Liver (tissue), 9 donors: ENCODE measurements around the gene SLC22A6. TPM values are rescaled to one million over a fixed set of nuclear protein-coding genes. Genes with fewer than 3 reads are reported as not detected.

Experiments used
- DNase-seq: peaks from one replicate; pipeline ENCODE4 v3.0.0-alpha.2; 2017; ENCODE audit warnings: low spot score
- H3K27ac ChIP-seq, 2 donors: one replicate each; pipeline ENCODE4 v1.7.0; 2013; ENCODE audit warnings: inconsistent platforms in 2 of 2, low read length in 2 of 2, control low read depth in 1 of 2, low read depth in 1 of 2, mild to moderate bottlenecking in 1 of 2
- H3K27me3 ChIP-seq, 4 donors: one replicate each; pipeline versions ENCODE4 v1.6.1 to v1.7.0; 2013; ENCODE audit warnings: low read length in 3 of 4, inconsistent platforms in 1 of 4, mild to moderate bottlenecking in 1 of 4, moderate library complexity in 1 of 4; ENCODE audit not compliant: control insufficient read depth in 4 of 4, insufficient read depth in 4 of 4
- H3K36me3 ChIP-seq, 4 donors: one replicate each; pipeline versions ENCODE4 v1.6.1 to v1.7.0; 2013; ENCODE audit warnings: low read length in 3 of 4, mild to moderate bottlenecking in 3 of 4, low read depth in 1 of 4, moderate library complexity in 1 of 4; ENCODE audit not compliant: control insufficient read depth in 4 of 4, insufficient read depth in 3 of 4
- H3K4me1 ChIP-seq, 4 donors: one replicate each; pipeline versions ENCODE4 v1.6.1 to v1.7.0; 2013; ENCODE audit warnings: low read length in 3 of 4, mild to moderate bottlenecking in 3 of 4, moderate library complexity in 1 of 4; ENCODE audit not compliant: control insufficient read depth in 4 of 4, insufficient read depth in 4 of 4
- H3K4me3 ChIP-seq, 3 donors: one replicate each; pipeline versions ENCODE4 v1.6.1 to v1.7.0; 2013; ENCODE audit warnings: low read length in 3 of 3, control low read depth in 1 of 3, low read depth in 1 of 3, mild to moderate bottlenecking in 1 of 3
- H3K9ac ChIP-seq, 2 donors: one replicate each; pipeline ENCODE4 v1.7.0; 2013; ENCODE audit warnings: low read length in 2 of 2, mild to moderate bottlenecking in 2 of 2, moderate library complexity in 2 of 2, control low read depth in 1 of 2, low read depth in 1 of 2
- H3K9me3 ChIP-seq, 4 donors: one replicate each; pipeline versions ENCODE4 v1.6.1 to v1.7.0; 2013; ENCODE audit warnings: low read length in 3 of 4; ENCODE audit not compliant: control insufficient read depth in 4 of 4
- FOXA1 ChIP-seq: IDR thresholded peaks from 2 replicates; pipeline ENCODE4 v1.6.1; 2016; ENCODE audit warnings: antibody characterized with exemption
- FOXA2 ChIP-seq: IDR thresholded peaks from 2 replicates; pipeline ENCODE4 v1.6.1; 2016; ENCODE audit warnings: antibody characterized with exemption
- GABPA ChIP-seq, 2 donors: IDR thresholded peaks in 1 of 2; conservative IDR thresholded peaks in 1 of 2; 2 replicates each; pipeline ENCODE4 v1.6.1; 2016; ENCODE audit warnings: antibody characterized with exemption in 2 of 2, mild to moderate bottlenecking in 1 of 2, moderate library complexity in 1 of 2
- HNF4A ChIP-seq, 2 donors: conservative IDR thresholded peaks; 2 replicates each; pipeline ENCODE4 v1.6.1; 2016; ENCODE audit warnings: antibody characterized with exemption in 2 of 2, mild to moderate bottlenecking in 2 of 2
- HNF4G ChIP-seq: IDR thresholded peaks from 2 replicates; pipeline ENCODE4 v1.6.1; 2016; ENCODE audit warnings: antibody characterized with exemption
- JUND ChIP-seq, 2 donors: IDR thresholded peaks; 2 replicates each; pipeline ENCODE4 v1.6.1; 2016; ENCODE audit warnings: antibody characterized with exemption in 2 of 2
- NR2F2 ChIP-seq: IDR thresholded peaks from 2 replicates; pipeline ENCODE4 v1.6.1; 2016; ENCODE audit warnings: antibody characterized with exemption
- RAD21 ChIP-seq, 2 donors: IDR thresholded peaks; 2 replicates each; pipeline ENCODE4 v1.6.1; 2016; ENCODE audit warnings: antibody characterized with exemption in 2 of 2, mild to moderate bottlenecking in 2 of 2
- RXRA ChIP-seq, 2 donors: IDR thresholded peaks; 2 replicates each; pipeline ENCODE4 v1.6.1; 2017 to 2018; ENCODE audit warnings: antibody characterized with exemption in 2 of 2, mild to moderate bottlenecking in 1 of 2
- SP1 ChIP-seq: IDR thresholded peaks from 2 replicates; pipeline ENCODE4 v1.6.1; 2018; ENCODE audit warnings: antibody characterized with exemption, mild to moderate bottlenecking
- TAF1 ChIP-seq: conservative IDR thresholded peaks from 2 replicates; pipeline ENCODE4 v1.6.1; 2016; ENCODE audit warnings: antibody characterized with exemption, mild to moderate bottlenecking
- YY1 ChIP-seq: IDR thresholded peaks from 2 replicates; pipeline ENCODE4 v1.6.1; 2016; ENCODE audit warnings: antibody characterized with exemption, mild to moderate bottlenecking
- WGBS: extraction: QIAGEN DNeasy Blood & Tissue Kit; methylation state at CpG from one replicate; pipeline ENCODE4 v1.1.7; 2013; 5-methylcytosine and 5-hydroxymethylcytosine counted together
- polyA plus RNA-seq, 2 donors: library from polyadenylated mRNA; stranded (reverse) in 1 of 2; unstranded in 1 of 2; fragments of 200-250 nt in 1 of 2; fragments of >200 nt in 1 of 2; fragmentation: Nextera tagmentation in 1 of 2; extraction: Ambion mirVana in 1 of 2; gene quantifications; one replicate each; pipeline versions ENCODE4 v1.2.1 to v1.2.3, GENCODE V29; 2013 to 2015
- total RNA-seq, 2 donors: library from RNA; depleted of rRNA; stranded (reverse); fragments of >200 nt; gene quantifications; one replicate each; pipeline ENCODE4 v1.2.3, GENCODE V29; 2014
- TF ChIP-seq, protein P1 (sequence below): fragments of 150-350 bp; IDR thresholded peaks from 2 replicates; pipeline ENCODE4 v1.5.1; 2017; ENCODE audit warnings: improper control_type of control experiment, low read depth, low read length; ENCODE audit not compliant: missing input control
- TF ChIP-seq, protein P2 (sequence below): IDR thresholded peaks from 2 replicates; pipeline ENCODE4 v1.6.1; 2016; ENCODE audit warnings: antibody characterized with exemption
- TF ChIP-seq, protein P3 (sequence below): IDR thresholded peaks from 2 replicates; pipeline ENCODE4 v1.6.1; 2016; ENCODE audit warnings: antibody characterized with exemption
- TF ChIP-seq, protein P4 (sequence below): IDR thresholded peaks from 2 replicates; pipeline ENCODE4 v1.6.1; 2016; ENCODE audit warnings: antibody characterized with exemption, mild to moderate bottlenecking
- TF ChIP-seq, protein P5 (sequence below): IDR thresholded peaks from 2 replicates; pipeline ENCODE4 v1.6.1; 2016; ENCODE audit warnings: antibody characterized with exemption
- donor health status: healthy.
- donor health status: healthy.
- donor health status: healthy.
- donor health status: healthy.
- donor health status: healthy.

Gene SLC22A6
- total and polyA plus RNA-seq, 4 donors = not detected

DNA sequence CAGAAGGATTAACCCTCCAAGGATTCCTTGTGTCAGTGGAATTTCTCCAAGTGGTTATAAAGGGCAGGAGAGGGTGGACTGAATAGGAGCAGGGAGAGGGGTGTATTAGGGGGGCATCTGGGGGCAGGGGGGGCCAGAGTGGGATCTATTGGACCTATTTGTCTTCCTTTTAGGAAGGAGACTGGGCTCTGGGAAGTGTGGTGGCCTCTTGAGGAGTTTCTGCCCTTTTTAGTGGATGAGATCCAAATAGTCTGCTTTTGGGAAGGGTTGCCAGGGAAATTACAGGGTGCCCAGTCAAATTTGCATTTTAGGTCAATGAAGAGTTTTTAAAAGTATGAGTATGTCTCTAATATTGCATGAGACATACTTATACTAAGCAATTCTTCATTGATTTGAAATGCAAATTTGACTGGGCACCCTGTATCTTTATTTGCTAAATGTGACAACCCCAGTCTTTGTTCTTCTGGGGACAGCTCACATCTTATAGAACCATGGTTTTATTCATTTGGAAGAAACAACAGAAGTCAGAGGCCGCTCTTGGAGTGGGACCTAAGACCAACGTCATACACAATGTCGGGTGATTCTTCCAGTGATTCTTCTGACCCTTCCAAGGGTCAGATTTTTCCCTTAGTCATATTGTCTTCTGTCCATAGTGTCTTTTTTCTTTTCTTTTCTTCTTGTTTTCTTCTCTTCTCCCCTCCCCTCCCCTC is 429 bp upstream of the SLC22A6 start:
- no peak overlapping the region for H3K4me3 ChIP-seq
- TF ChIP-seq, protein P1, sequence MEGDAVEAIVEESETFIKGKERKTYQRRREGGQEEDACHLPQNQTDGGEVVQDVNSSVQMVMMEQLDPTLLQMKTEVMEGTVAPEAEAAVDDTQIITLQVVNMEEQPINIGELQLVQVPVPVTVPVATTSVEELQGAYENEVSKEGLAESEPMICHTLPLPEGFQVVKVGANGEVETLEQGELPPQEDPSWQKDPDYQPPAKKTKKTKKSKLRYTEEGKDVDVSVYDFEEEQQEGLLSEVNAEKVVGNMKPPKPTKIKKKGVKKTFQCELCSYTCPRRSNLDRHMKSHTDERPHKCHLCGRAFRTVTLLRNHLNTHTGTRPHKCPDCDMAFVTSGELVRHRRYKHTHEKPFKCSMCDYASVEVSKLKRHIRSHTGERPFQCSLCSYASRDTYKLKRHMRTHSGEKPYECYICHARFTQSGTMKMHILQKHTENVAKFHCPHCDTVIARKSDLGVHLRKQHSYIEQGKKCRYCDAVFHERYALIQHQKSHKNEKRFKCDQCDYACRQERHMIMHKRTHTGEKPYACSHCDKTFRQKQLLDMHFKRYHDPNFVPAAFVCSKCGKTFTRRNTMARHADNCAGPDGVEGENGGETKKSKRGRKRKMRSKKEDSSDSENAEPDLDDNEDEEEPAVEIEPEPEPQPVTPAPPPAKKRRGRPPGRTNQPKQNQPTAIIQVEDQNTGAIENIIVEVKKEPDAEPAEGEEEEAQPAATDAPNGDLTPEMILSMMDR = no peak
- TF ChIP-seq RAD21 (IDR thresholded peaks at IDR 0.05) = no peak

DNA sequence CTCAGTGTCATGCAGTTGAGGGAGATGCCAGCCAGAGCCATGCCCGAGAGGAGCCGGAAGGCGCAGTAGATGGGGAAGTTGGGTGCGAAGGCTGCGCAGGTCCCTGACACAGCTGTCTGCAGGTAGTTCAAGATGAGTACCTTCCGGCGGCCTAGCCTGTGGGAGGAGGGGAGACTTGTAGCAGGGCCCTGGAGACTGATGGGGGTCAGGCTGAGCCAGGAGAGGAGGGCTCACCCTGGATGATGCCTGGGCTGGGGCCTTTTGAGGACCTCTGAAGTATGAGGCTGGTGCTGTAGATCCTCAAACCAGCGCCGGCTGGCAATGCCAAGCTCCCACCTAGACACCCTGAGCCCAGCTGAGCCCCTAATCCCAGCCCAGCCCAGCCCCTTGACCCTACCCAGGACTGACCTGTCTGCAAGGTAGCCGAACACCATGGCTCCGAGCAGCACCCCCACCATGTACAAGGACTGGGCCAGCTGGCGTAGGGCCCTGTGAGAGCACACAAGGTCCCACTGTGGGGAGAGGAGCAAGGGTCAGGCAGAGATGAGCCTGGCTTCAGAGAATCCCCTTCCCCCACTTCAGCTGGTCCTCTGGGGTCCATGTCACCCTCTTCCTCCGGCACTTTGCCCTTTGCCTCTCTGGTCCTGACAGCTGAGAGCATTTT is 1.1 kb downstream of the SLC22A6 start:
- Histone ChIP-seq H3K27ac (no peak overlapping the region), H3K27me3 (no peaks in the 10 kb centered on the region), H3K4me3 (no peak overlapping the region), H3K4me1 (no peaks in the 10 kb centered on the region), H3K9me3 (no peaks in the 10 kb centered on the region), H3K36me3 (no peaks in the 10 kb centered on the region), H3K9ac (no peak overlapping the region)
- no peak for DNase-seq
- TF ChIP-seq, protein P2, sequence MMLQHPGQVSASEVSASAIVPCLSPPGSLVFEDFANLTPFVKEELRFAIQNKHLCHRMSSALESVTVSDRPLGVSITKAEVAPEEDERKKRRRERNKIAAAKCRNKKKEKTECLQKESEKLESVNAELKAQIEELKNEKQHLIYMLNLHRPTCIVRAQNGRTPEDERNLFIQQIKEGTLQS = no peak
- TF ChIP-seq FOXA1 = no peak
- TF ChIP-seq, protein P3, sequence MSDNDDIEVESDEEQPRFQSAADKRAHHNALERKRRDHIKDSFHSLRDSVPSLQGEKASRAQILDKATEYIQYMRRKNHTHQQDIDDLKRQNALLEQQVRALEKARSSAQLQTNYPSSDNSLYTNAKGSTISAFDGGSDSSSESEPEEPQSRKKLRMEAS = no peak
- no peak for TF ChIP-seq GABPA (IDR thresholded peaks at IDR 0.05 in 1 of 2, conservative IDR thresholded peaks at IDR 0.05 in 1 of 2)
- no peak for TF ChIP-seq FOXA2
- no peak for TF ChIP-seq SP1
- no peak for TF ChIP-seq NR2F2
- TF ChIP-seq RAD21 (IDR thresholded peaks at IDR 0.05) = no peak
- TF ChIP-seq JUND (IDR thresholded peaks at IDR 0.05) = no peak
- no peak for TF ChIP-seq TAF1
- no peak for TF ChIP-seq HNF4A (conservative IDR thresholded peaks at IDR 0.05)
- TF ChIP-seq YY1 = no peak
- TF ChIP-seq, protein P4, sequence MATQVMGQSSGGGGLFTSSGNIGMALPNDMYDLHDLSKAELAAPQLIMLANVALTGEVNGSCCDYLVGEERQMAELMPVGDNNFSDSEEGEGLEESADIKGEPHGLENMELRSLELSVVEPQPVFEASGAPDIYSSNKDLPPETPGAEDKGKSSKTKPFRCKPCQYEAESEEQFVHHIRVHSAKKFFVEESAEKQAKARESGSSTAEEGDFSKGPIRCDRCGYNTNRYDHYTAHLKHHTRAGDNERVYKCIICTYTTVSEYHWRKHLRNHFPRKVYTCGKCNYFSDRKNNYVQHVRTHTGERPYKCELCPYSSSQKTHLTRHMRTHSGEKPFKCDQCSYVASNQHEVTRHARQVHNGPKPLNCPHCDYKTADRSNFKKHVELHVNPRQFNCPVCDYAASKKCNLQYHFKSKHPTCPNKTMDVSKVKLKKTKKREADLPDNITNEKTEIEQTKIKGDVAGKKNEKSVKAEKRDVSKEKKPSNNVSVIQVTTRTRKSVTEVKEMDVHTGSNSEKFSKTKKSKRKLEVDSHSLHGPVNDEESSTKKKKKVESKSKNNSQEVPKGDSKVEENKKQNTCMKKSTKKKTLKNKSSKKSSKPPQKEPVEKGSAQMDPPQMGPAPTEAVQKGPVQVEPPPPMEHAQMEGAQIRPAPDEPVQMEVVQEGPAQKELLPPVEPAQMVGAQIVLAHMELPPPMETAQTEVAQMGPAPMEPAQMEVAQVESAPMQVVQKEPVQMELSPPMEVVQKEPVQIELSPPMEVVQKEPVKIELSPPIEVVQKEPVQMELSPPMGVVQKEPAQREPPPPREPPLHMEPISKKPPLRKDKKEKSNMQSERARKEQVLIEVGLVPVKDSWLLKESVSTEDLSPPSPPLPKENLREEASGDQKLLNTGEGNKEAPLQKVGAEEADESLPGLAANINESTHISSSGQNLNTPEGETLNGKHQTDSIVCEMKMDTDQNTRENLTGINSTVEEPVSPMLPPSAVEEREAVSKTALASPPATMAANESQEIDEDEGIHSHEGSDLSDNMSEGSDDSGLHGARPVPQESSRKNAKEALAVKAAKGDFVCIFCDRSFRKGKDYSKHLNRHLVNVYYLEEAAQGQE = no peak
- TF ChIP-seq, protein P5, sequence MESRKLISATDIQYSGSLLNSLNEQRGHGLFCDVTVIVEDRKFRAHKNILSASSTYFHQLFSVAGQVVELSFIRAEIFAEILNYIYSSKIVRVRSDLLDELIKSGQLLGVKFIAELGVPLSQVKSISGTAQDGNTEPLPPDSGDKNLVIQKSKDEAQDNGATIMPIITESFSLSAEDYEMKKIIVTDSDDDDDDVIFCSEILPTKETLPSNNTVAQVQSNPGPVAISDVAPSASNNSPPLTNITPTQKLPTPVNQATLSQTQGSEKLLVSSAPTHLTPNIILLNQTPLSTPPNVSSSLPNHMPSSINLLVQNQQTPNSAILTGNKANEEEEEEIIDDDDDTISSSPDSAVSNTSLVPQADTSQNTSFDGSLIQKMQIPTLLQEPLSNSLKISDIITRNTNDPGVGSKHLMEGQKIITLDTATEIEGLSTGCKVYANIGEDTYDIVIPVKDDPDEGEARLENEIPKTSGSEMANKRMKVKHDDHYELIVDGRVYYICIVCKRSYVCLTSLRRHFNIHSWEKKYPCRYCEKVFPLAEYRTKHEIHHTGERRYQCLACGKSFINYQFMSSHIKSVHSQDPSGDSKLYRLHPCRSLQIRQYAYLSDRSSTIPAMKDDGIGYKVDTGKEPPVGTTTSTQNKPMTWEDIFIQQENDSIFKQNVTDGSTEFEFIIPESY = no peak
- no peak for TF ChIP-seq RXRA (IDR thresholded peaks at IDR 0.05)
- no peak for TF ChIP-seq HNF4G
- 88% methylated on average over 13 of the region's 13 CpGs for WGBS

More for the DNA sequence above, 429 bp upstream of the SLC22A6 start:
- DNase-seq = no peak
- no peaks in the 10 kb centered on the region for H3K9me3 ChIP-seq
- no peak overlapping the region for H3K9ac ChIP-seq
- 88% methylated on average over 3 of the region's 3 CpGs for WGBS
- H3K27me3 ChIP-seq = no peaks in the 10 kb centered on the region
- H3K27ac ChIP-seq = no peak overlapping the region
- no peaks in the 10 kb centered on the region for H3K4me1 ChIP-seq
- no peaks in the 10 kb centered on the region for H3K36me3 ChIP-seq
